HG03520 (cell line): ENCODE measurements around the gene KRT10.
"Not testable (repeated sequence)": the region's sequence is repeated elsewhere in the genome, so short reads cannot be mapped to it uniquely, and the experiment has no call there.

Experiments used
- ATAC-seq: cut with Tn5 transposase; IDR thresholded peaks from one replicate; pipeline ENCODE4 v1.9.1; 2021; ENCODE audit warnings: mild to moderate bottlenecking, moderate library complexity; ENCODE audit not compliant: unreplicated experiment

The KRT10 gene

GRCh38 chr17:40822132-40822812 is at the start of gene KRT10:
KRT10 (minus strand) TSS chr17:40822614; CDS start chr17:40822585, 29 bp downstream.
- ATAC-seq: no peak

GRCh38 chr17:40871316-40871715 is 48.9 kb upstream of the KRT10 start:
- no peak for ATAC-seq

GRCh38 chr17:40870136-40870535 is 47.7 kb upstream of the KRT10 start:
- no peak for ATAC-seq

- ATAC-seq: no peak
Measured at GRCh38 chr17:40866838-40867237, 44.4 kb upstream of the KRT10 start, which contains the start of gene KRT12. KRT12 (minus strand) TSS chr17:40867223; CDS start chr17:40867186, 37 bp downstream.

- no peak for ATAC-seq
Measured at GRCh38 chr17:40864661-40865390, 42.4 kb upstream of the KRT10 start.

GRCh38 chr17:40862985-40863733 is 40.7 kb upstream of the KRT10 start:
- ATAC-seq: no peak

- no peak for ATAC-seq
Measured at GRCh38 chr17:40859536-40859935, 37.1 kb upstream of the KRT10 start.

- not testable (repeated sequence) for ATAC-seq
Measured at GRCh38 chr17:40858667-40859066, 36.3 kb upstream of the KRT10 start.

- no peak for ATAC-seq
Measured at GRCh38 chr17:40857535-40857934, 35.1 kb upstream of the KRT10 start.

- no peak for ATAC-seq
Measured at GRCh38 chr17:40854175-40854814, 31.9 kb upstream of the KRT10 start.

GRCh38 chr17:40852364-40852763 is 29.9 kb upstream of the KRT10 start:
- no peak for ATAC-seq

GRCh38 chr17:40850293-40850972 is 28.0 kb upstream of the KRT10 start:
- ATAC-seq: no peak

GRCh38 chr17:40849723-40850122 is 27.3 kb upstream of the KRT10 start:
- no peak for ATAC-seq

- ATAC-seq: no peak
Measured at GRCh38 chr17:40848583-40849235, 26.3 kb upstream of the KRT10 start.

GRCh38 chr17:40846515-40847144 is 24.2 kb upstream of the KRT10 start:
- no peak for ATAC-seq

- ATAC-seq: no peak
Measured at GRCh38 chr17:40844671-40845107, 22.3 kb upstream of the KRT10 start.

- no peak for ATAC-seq
Measured at GRCh38 chr17:40843242-40843641, 20.8 kb upstream of the KRT10 start.

- ATAC-seq: no peak
Measured at GRCh38 chr17:40841246-40841645, 18.8 kb upstream of the KRT10 start.

GRCh38 chr17:40839194-40839593 is 16.8 kb upstream of the KRT10 start:
- no peak for ATAC-seq
